Measurements from ENCODE around the gene MUC13.
A peak's percentile ranks its signal among the peaks of the same experiment; 100 is the strongest.
"Not testable (repeated sequence)": the region's sequence is repeated elsewhere in the genome, so short reads cannot be mapped to it uniquely, and the experiment has no call there.

Gene MUC13

DNA sequence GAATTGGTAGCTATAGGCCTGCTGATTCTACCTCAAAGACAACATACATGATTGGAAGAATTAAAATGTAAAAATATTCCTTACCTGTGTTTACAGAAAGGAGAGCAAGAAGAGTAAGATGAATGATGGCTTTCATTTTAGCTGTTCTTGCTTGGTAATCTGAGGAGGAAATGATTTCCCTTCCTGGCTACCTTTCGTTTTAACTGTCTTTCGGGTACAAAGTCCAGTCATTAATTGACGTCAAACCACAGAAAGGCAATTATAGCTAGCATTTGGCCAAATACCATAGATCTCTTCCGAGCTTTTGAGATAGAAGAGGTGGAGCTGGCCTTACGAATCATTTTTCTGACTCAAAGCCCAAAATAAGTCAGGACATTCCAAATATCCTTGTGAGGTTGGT, at the start of gene MUC13:
MUC13 (minus strand) TSS at position 175 of the 400 bp plus-strand sequence; CDS start at position 136, 39 bp downstream.
- peak; percentile 80 to 87 for DNase-seq

DNA sequence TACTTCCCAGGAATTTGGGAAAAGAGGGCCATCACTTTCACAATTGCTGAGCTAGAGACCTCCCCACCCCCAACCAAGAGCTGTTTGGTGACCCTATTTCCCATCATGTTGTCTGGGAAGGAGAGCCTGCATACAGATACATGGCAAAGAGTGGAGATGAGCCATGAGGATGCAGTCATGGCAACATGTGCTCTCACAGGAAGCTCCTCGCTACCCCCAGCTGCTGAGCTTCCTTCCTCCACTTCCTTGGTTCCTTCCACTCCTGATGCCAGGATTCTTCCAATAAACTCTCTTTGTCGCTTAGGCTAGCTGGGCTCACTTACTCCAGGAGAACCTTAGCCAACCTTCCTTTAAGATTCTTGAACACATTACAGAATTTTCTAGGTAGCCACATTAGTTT, 48.3 kb upstream of the MUC13 start:
- DNase-seq, result no peak

DNA sequence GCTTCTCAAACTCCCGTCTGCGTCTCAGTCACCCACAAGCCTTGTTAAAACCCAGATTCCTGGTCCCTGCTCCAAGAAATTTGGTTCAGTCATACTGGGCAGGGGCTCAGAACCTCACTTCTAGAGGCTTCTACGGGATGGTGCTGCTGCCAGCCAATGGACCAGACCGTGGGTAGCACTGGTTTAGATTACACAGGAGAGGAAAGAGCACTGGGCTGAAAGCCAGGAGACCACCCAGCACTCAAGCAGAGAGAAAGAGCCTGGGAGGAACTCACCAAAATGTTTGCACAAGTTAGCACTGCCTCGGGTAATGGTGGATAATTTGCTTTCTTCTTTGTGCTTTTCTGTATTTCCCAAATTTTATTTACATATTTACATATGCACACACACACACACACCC, 46.9 kb upstream of the MUC13 start:
- no peak for DNase-seq

GRCh38 chr3:124978627-124979026, 44.1 kb upstream of the MUC13 start:
- DNase-seq, result no peak

DNA sequence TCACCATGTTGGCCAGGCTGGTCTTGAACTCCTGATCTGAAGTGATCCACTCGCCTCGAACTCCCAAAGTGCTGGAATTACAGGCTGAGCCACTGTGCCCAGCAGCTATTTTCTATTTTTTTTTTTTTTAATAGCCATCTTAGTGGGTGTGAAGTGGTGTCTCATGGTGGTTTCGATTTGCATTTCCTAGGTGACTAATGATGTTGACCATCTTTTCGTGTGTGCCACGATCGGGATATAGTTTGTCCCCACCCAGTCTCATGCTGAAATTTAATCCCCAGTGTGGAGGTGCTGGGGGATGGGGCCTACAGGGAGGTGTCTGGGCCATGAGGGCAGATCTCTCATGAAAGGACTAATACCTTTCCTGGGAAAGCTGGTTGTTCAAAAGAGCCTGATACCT, 41.8 kb upstream of the MUC13 start:
- DNase-seq, result peak; percentile 42 to 59

- DNase-seq, result peak in 1 of 2 experiments; percentile 51
These were observed 40.1 kb upstream of the MUC13 start for GRCh38 chr3:124974691-124975090.

GRCh38 chr3:124973290-124973689, 38.7 kb upstream of the MUC13 start:
- peak; percentile 63 to 64 for DNase-seq

GRCh38 chr3:124972457-124972856, 37.9 kb upstream of the MUC13 start:
- DNase-seq, result peak; percentile 79 to 89

DNA sequence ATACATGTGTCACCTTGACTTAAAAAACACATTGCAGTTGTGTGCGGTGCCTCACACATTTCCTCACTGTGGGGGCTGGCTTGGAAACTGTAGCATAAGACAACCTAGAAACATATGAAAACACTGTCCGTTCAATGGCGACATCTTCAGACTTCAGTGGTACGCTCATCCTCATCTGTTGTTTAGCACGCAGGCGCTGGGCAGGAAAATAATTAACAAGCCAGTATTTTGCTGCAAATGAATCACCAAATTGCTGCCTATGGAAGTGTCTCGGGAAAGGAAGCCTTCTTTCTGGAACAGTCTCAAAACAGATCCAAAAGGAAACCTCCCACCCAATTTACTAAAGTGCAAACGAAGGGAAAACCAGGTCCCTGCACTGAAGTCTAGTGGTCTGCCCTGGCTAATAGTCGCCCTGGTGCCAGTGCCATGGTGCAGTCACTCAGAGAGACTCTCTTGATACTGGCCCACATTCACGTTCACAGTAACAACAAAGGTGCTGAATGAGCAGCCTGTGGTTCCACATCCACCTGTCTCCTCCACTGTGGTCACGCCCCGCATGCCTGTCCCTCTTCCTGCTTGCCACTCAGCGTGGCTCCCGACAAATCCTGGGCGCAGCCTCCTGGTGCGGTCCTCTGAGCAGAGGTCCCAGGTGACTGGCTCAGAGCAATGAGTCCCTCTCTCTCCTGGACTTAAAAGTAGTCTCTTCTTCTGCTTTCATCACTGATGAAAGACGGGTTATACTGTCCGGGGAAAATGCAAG, 35.6 kb upstream of the MUC13 start:
- DNase-seq, result no peak

DNA sequence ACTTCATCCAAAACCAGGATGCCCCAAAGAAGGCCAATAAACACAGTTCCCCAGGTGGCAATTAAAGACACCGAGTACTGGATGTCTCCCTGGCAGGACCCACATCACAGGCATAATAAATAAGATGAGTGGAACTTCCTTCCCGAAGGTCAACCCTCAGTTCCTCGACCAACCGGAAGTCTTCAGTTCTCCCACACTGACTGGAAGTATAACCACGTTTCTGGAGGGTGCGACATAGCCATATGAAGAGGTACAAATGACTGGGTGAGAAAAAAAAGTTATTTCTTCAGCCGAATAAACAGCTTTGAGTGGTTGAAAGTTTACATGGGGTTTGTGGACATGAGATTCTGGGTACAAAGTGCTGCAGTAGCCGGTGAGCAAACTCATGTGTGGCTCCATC, 34.6 kb upstream of the MUC13 start:
- DNase-seq, result no peak

DNA sequence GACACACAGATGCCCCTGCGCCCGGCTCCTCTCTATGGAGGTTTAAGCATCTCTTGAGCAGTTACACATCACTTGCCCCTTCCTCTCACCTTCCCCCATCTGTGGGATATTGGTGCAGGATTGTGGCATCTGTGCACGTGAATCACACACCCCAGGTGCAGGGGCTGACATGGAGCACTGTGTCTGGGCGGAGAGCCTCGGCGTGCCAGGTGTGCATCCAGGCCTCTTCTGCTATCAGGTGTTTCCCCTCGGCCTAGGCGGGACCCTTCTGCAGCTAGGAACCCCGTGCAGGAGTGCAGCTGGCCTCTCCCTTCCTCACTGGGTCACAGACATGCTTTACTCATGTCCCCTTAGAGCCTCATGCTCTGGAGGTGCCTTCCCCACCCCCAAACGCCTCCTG, 33.4 kb upstream of the MUC13 start:
- DNase-seq, result no peak

GRCh38 chr3:124966521-124967445, 32.2 kb upstream of the MUC13 start:
- DNase-seq, result no peak

GRCh38 chr3:124965413-124965812, 30.9 kb upstream of the MUC13 start:
- DNase-seq, result no peak

DNA sequence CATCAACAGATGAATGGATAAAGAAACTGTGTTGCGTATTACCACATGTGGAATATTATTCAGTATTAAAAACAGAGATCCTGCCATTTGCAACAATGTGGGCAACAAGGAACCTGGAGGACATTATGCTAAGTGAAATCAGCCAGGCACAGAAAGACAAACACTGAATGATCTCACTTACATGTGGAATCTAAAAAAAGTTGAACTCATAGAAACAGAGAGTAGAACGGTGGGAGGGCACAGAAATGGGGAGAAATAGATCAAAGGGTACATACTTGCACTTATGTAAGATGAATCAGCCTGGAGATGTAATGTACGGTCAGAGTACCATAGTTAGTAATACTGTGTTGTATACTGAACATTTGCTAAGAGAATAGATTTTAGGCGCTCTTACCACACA, 29.8 kb upstream of the MUC13 start:
- DNase-seq, result no peak

DNA sequence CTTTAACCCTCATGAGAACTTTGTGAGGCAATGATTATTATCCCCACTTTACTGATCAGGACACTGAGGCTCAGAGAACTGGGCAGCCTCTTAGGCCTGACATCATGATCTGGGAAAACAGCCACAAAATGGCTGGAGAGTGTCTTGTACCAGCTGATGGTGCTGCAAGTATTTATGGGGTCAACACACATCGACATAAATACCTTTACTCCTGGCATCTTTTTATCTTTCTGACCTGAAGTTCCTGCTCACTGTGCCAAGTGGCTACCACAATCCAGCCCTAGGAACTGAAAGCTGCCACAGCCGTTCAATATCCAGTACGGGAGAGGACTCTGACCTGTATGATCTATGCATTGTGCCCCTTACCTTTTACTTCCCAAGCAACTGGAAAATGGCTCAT, 29.2 kb upstream of the MUC13 start:
- no peak for DNase-seq

- DNase-seq, result no peak
These were observed 27.9 kb upstream of the MUC13 start for GRCh38 chr3:124962403-124962940.

DNA sequence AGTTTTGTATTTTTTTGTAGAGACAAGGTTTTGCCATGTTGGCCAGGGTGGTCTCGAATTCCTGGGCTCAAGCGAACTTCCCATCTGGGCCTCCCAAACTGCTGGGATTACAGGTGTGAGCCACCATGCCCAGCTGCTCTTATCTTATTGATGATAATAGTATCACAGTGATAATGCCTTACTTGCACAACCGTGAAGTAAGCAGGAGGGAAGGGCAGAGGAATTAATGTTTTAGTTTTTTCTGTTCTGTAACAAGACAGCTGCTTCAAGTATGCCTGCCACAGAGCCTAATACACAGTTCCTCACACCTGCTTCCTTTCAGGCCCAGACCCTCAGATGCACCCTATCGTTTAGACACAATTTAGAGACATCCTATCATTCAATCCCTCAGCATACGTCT, 26.1 kb upstream of the MUC13 start:
- DNase-seq, result no peak

- no peak for DNase-seq
These were observed 25.6 kb upstream of the MUC13 start for GRCh38 chr3:124960105-124960504.

DNA sequence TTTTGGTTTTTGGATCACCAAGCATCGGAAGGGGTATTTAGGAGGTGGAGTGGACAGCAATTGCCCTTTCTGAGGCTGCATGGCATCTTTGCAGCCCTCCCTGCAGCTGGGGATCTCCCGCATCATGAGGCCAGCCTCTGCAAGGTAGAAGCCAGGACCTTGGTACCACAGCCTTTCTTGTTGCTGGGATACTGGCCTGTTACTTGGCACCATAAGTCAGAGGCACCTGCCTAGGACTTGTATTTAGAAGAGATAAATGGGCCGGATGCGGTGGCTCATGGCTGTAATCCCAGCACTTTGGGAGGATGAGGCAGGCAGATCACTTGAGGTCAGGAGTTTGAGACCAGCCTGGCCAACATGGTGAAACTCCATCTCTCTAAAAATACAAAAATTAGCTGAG, 23.4 kb upstream of the MUC13 start:
- DNase-seq, result not testable (repeated sequence)

DNA sequence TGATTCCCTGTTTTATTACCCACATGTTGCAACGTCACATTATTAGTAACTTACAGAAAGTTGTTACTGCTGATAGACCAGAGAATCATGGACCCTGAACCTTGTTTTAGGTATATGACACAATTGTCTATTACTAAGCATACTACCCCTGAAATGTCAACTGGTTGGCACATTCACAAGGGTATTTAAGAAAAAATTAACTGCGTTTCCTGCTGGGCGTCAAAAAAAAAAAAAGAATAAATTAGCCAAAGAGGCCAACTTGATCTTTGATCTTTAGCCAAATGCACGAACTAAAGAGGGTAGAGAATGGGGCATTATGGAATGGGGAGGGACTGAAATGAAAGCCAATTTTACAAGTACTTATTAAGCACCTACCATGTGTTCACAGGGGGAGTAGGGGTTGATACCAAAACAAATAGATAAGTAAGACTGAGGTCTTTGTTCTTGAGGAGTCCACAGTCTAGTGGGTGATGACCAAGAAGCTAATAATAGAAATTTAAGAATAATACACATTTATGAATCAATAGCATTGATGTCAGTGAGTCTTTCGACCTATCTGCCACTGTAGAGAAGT, 17.8 kb upstream of the MUC13 start:
- DNase-seq, result no peak

GRCh38 chr3:124951511-124952281, 17.1 kb upstream of the MUC13 start:
- DNase-seq, result no peak

DNA sequence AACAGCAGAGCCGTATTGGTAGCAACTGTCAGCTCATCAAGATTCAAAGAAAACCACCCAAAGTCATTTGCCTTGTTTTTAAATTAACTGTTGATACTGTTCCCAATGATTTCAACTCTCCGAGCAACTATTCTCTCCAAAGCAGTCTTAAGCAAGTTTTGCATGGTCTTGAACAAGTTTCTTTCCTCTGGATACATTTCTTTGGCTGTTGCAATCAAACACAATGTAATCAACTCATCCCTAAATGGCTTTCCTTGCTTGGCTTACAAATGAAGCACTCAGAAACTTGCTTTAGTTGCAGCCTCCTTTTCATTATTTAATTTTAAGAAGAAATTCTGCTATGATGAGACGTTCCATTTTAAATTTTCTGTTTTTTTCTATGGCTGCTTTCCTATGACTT, 15.5 kb upstream of the MUC13 start:
- no peak for DNase-seq

- DNase-seq, result no peak
These were observed 8.1 kb upstream of the MUC13 start for GRCh38 chr3:124942613-124943012.

Data from NCI-H526 (cell line).